RWPE2 (cell line): ENCODE measurements around the gene ARHGAP26.
"Not testable (repeated sequence)": the region's sequence is repeated elsewhere in the genome, so short reads cannot be mapped to it uniquely, and the experiment has no call there.

Source experiments
- ATAC-seq: fragments of 200-7000 bp; cut with Tn5 transposase; 3 replicates; pipeline ENCODE4 v1.9.1; 2021; ENCODE audit warnings: low read depth
- DNase-seq: peaks from one replicate; pipeline ENCODE4 v3.0.0-alpha.2; 2020; ENCODE audit warnings: low spot score
- H3K27ac ChIP-seq: fragments of 450-650 bp; 2 replicates; pipeline ENCODE4 v1.5.1; 2017; ENCODE audit warnings: mild to moderate bottlenecking; ENCODE audit not compliant: poor library complexity, severe bottlenecking
- H3K27me3 ChIP-seq: fragments of 250-450 bp; sonication (Bioruptor Pico); 2 replicates; pipeline ENCODE4 v1.5.1; 2021; ENCODE audit warnings: mild to moderate bottlenecking, moderate library complexity; ENCODE audit not compliant: insufficient read depth, poor library complexity, severe bottlenecking
- H3K36me3 ChIP-seq: fragments of 250-450 bp; sonication (Bioruptor Pico); 2 replicates; pipeline ENCODE4 v1.5.1; 2020; ENCODE audit warnings: low read depth, mild to moderate bottlenecking, moderate library complexity
- H3K4me1 ChIP-seq: fragments of 250-450 bp; sonication (Bioruptor Pico); 2 replicates; pipeline ENCODE4 v1.5.1; 2021; ENCODE audit warnings: mild to moderate bottlenecking, moderate library complexity; ENCODE audit not compliant: insufficient read depth, poor library complexity, severe bottlenecking
- H3K4me3 ChIP-seq: fragments of 250-450 bp; sonication (Bioruptor Pico); 2 replicates; pipeline ENCODE4 v1.5.1; 2021; ENCODE audit warnings: mild to moderate bottlenecking, moderate library complexity; ENCODE audit not compliant: severe bottlenecking
- H3K9me3 ChIP-seq: fragments of 250-450 bp; sonication (Bioruptor Pico); 2 replicates; pipeline ENCODE4 v1.5.1; 2021; ENCODE audit warnings: mild to moderate bottlenecking, moderate library complexity; ENCODE audit not compliant: severe bottlenecking
- CTCF ChIP-seq: fragments of 450-650 bp; IDR thresholded peaks from one replicate; pipeline ENCODE4 v1.5.1; 2017; ENCODE audit warnings: mild to moderate bottlenecking, moderate library complexity; ENCODE audit not compliant: poor library complexity, severe bottlenecking

ARHGAP26 gene

GRCh38 chr5:143093452-143094086 is 323.4 kb downstream of the ARHGAP26 start:
- no peak overlapping the region for H3K4me3 ChIP-seq
- no peaks in the 10 kb centered on the region for H3K9me3 ChIP-seq

GRCh38 chr5:143094087-143094521 is 323.9 kb downstream of the ARHGAP26 start:
- Histone ChIP-seq H3K4me3 (no peak overlapping the region), H3K27ac (no peak overlapping the region), H3K9me3 (no peaks in the 10 kb centered on the region), H3K27me3 (no peaks in the 10 kb centered on the region), H3K36me3 (no peaks in the 10 kb centered on the region), H3K4me1 (peaks cover 8% of the 10 kb centered on the region)
- no peak for ATAC-seq
- no peak for DNase-seq
- TF ChIP-seq CTCF, result no peak

More at GRCh38 chr5:143093452-143094086, 323.4 kb downstream of the ARHGAP26 start:
- Histone ChIP-seq H3K27me3 (no peaks in the 10 kb centered on the region), H3K27ac (no peak overlapping the region), H3K4me1 (peaks cover 8% of the 10 kb centered on the region), H3K36me3 (no peaks in the 10 kb centered on the region)
- ATAC-seq (no peak), DNase-seq (no peak)
- TF ChIP-seq CTCF, result no peak

GRCh38 chr5:143094608-143095007 is 324.4 kb downstream of the ARHGAP26 start:
- not testable (repeated sequence) for H3K4me1 ChIP-seq, H3K27ac ChIP-seq, H3K9me3 ChIP-seq, H3K4me3 ChIP-seq, DNase-seq, H3K27me3 ChIP-seq, H3K36me3 ChIP-seq
- peak; percentile 40; the same call in 1 of the 3 replicates for ATAC-seq

GRCh38 chr5:143101121-143101520 is 330.9 kb downstream of the ARHGAP26 start:
- H3K27ac ChIP-seq, result no peak overlapping the region
- no peak for ATAC-seq
- TF ChIP-seq CTCF, result no peak

GRCh38 chr5:143101725-143102386 is 331.7 kb downstream of the ARHGAP26 start:
- Histone ChIP-seq H3K27ac (no peak overlapping the region), H3K9me3 (no peaks in the 10 kb centered on the region), H3K4me1 (no peaks in the 10 kb centered on the region), H3K36me3 (no peaks in the 10 kb centered on the region), H3K27me3 (no peaks in the 10 kb centered on the region), H3K4me3 (no peak overlapping the region)
- no peak for TF ChIP-seq CTCF
- DNase-seq, result no peak
- 0 out of 3 replicates have a peak, but pooled peaks have one; percentile 23 for ATAC-seq

More at GRCh38 chr5:143101121-143101520, 330.9 kb downstream of the ARHGAP26 start:
- no peak for DNase-seq
- Histone ChIP-seq H3K9me3 (no peaks in the 10 kb centered on the region), H3K4me1 (no peaks in the 10 kb centered on the region), H3K4me3 (no peak overlapping the region), H3K36me3 (no peaks in the 10 kb centered on the region), H3K27me3 (no peaks in the 10 kb centered on the region)
